Smooth muscle cell (in vitro differentiated cells): Measurements from ENCODE around the gene PMP22. TPM values are rescaled to one million over a fixed set of nuclear protein-coding genes. Genes with fewer than 3 reads are reported as not detected.

Experiments
- DNase-seq: peaks from one replicate; lab custom pipeline; 2025; ENCODE audit not compliant: unreplicated experiment; lab: John Stamatoyannopoulos, UW
- H2AFZ ChIP-seq: fragments of 200-600 bp; sonication (generic); 2 replicates; pipeline ENCODE4 v1.6.0; 2016; ENCODE audit warnings: antibody characterized with exemption, low read depth, mild to moderate bottlenecking
- H3F3A ChIP-seq: fragments of 200-600 bp; sonication (generic); 2 replicates; pipeline ENCODE4 v1.6.0; 2017; ENCODE audit warnings: antibody characterized with exemption, low read depth
- H3K27ac ChIP-seq: fragments of 200-600 bp; sonication (generic); 2 replicates; pipeline ENCODE4 v1.5.1; 2016; ENCODE audit warnings: low read depth, mild to moderate bottlenecking
- H3K27me3 ChIP-seq: fragments of 200-600 bp; sonication (generic); 2 replicates; pipeline ENCODE4 v1.6.1; 2016; ENCODE audit warnings: low read depth, mild to moderate bottlenecking
- H3K36me3 ChIP-seq: fragments of 200-600 bp; sonication (generic); 2 replicates; pipeline ENCODE4 v1.5.1; 2016; ENCODE audit warnings: low read depth
- H3K4me1 ChIP-seq: fragments of 200-600 bp; sonication (generic); 2 replicates; pipeline ENCODE4 v1.5.1; 2016; ENCODE audit warnings: low read depth
- H3K4me2 ChIP-seq: fragments of 200-600 bp; sonication (generic); 2 replicates; pipeline ENCODE4 v1.6.0; 2016; ENCODE audit warnings: mild to moderate bottlenecking
- H3K4me3 ChIP-seq: fragments of 200-600 bp; sonication (generic); 2 replicates; pipeline ENCODE4 v1.5.1; 2016; ENCODE audit warnings: mild to moderate bottlenecking
- H3K79me2 ChIP-seq: fragments of 200-600 bp; sonication (generic); 2 replicates; pipeline ENCODE4 v1.6.0; 2016; ENCODE audit warnings: low read depth, mild to moderate bottlenecking
- H3K9ac ChIP-seq: fragments of 200-600 bp; sonication (generic); 2 replicates; pipeline ENCODE4 v1.6.0; 2016; ENCODE audit warnings: low read depth
- H3K9me3 ChIP-seq: fragments of 200-600 bp; sonication (generic); replicated peaks from 2 replicates; pipeline ENCODE4 v1.5.1; 2016; ENCODE audit warnings: low read depth
- H4K20me1 ChIP-seq: fragments of 200-600 bp; sonication (generic); 2 replicates; pipeline ENCODE4 v1.6.0; 2016; ENCODE audit warnings: low read depth
- WGBS: methylation state at CpG from one replicate; pipeline ENCODE4 v1.1.7; 2016; ENCODE audit warnings: low lambda C conversion rate; 5-methylcytosine and 5-hydroxymethylcytosine counted together
- polyA plus RNA-seq: library from polyadenylated mRNA; unstranded; fragments of >200 nt; fragmentation: Nextera tagmentation; extraction: Ambion mirVana; gene quantifications from 2 replicates; pipeline ENCODE4 v1.2.1, GENCODE V29; 2016
- total RNA-seq: library from RNA; depleted of rRNA; stranded (reverse); fragments of >200 nt; gene quantifications from 2 replicates; pipeline ENCODE4 v1.2.3, GENCODE V29; 2014
- TF ChIP-seq, protein P1 (sequence below): fragments of 200-600 bp; sonication (generic); IDR thresholded peaks from 2 replicates; pipeline ENCODE4 v1.5.1; 2017; ENCODE audit warnings: borderline replicate concordance, mild to moderate bottlenecking, antibody characterized with exemption; ENCODE audit not compliant: insufficient read depth, poor library complexity, severe bottlenecking

Gene PMP22
- total and polyA plus RNA-seq, 2 experiments from 2014 or later: 39.6 to 69.5 TPM

DNA sequence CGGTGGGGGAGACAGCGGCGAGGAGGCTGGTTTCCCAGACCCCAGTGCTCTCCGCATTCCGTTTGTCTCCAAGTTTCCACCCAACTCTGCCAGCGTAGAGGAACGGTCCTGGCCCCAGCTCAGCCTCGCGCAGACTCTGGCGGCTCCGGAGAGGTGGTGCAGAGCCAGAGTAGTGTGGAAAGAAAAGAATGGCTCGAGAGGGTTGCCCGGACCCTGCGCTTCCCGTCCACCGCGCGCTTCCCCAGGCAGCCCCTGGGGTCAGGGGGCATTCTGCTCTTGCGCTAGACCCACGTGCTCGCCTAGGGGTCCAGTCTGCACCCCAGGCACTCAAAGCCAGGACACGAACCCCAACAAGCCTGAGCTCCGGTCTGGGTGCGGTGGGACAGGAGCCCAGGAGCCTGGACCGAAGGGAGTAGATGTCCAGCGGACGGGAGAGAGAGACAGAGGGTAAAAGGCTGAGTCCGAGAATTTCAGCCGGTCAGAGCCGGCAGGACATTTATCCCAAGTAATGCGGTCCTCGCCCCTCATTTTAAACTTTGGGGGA lies 3.8 kb downstream of the PMP22 start:
- H2AFZ ChIP-seq: peak overlapping the region; percentile 97
- peaks cover 4% of the 10 kb centered on the region for H3F3A ChIP-seq
- H3K27me3 ChIP-seq: peaks cover 7% of the 10 kb centered on the region
- TF ChIP-seq, protein P1, sequence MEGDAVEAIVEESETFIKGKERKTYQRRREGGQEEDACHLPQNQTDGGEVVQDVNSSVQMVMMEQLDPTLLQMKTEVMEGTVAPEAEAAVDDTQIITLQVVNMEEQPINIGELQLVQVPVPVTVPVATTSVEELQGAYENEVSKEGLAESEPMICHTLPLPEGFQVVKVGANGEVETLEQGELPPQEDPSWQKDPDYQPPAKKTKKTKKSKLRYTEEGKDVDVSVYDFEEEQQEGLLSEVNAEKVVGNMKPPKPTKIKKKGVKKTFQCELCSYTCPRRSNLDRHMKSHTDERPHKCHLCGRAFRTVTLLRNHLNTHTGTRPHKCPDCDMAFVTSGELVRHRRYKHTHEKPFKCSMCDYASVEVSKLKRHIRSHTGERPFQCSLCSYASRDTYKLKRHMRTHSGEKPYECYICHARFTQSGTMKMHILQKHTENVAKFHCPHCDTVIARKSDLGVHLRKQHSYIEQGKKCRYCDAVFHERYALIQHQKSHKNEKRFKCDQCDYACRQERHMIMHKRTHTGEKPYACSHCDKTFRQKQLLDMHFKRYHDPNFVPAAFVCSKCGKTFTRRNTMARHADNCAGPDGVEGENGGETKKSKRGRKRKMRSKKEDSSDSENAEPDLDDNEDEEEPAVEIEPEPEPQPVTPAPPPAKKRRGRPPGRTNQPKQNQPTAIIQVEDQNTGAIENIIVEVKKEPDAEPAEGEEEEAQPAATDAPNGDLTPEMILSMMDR: no peak
- peak; percentile 51 for DNase-seq
- H3K4me3 ChIP-seq: peak overlapping the region; percentile 81
- peak overlapping the region; percentile 79 for H3K27ac ChIP-seq
- peak overlapping the region; percentile 99 for H3K4me2 ChIP-seq
- H3K36me3 ChIP-seq: no peaks in the 10 kb centered on the region
- peaks cover 6% of the 10 kb centered on the region for H3K4me1 ChIP-seq
- H3K9ac ChIP-seq: peak overlapping the region; percentile 74
- no peaks in the 10 kb centered on the region for H4K20me1 ChIP-seq
- WGBS: 5% methylated on average over 32 of the region's 32 CpGs
- H3K9me3 ChIP-seq: no peaks in the 10 kb centered on the region
- peaks cover 22% of the 10 kb centered on the region for H3K79me2 ChIP-seq

GRCh38 chr17:15260376-15261257 lies 4.5 kb downstream of the PMP22 start:
- peak overlapping the region; percentile 74 for H3K9ac ChIP-seq
- peaks cover 4% of the 10 kb centered on the region for H3F3A ChIP-seq
- H4K20me1 ChIP-seq: no peaks in the 10 kb centered on the region
- H3K9me3 ChIP-seq: no peaks in the 10 kb centered on the region
- TF ChIP-seq, protein P1: peak; percentile 75
- H3K4me2 ChIP-seq: peak overlapping the region; percentile 99
- 2% methylated on average over 62 of the region's 67 CpGs for WGBS
- H3K27me3 ChIP-seq: peaks cover 7% of the 10 kb centered on the region
- H3K36me3 ChIP-seq: no peaks in the 10 kb centered on the region
- H2AFZ ChIP-seq: peak overlapping the region; percentile 97
- H3K79me2 ChIP-seq: peaks cover 29% of the 10 kb centered on the region
- H3K4me1 ChIP-seq: peaks cover 6% of the 10 kb centered on the region
- H3K27ac ChIP-seq: peak overlapping the region; percentile 79
- peak overlapping the region; percentile 81 for H3K4me3 ChIP-seq
- DNase-seq: peak; percentile 72

DNA sequence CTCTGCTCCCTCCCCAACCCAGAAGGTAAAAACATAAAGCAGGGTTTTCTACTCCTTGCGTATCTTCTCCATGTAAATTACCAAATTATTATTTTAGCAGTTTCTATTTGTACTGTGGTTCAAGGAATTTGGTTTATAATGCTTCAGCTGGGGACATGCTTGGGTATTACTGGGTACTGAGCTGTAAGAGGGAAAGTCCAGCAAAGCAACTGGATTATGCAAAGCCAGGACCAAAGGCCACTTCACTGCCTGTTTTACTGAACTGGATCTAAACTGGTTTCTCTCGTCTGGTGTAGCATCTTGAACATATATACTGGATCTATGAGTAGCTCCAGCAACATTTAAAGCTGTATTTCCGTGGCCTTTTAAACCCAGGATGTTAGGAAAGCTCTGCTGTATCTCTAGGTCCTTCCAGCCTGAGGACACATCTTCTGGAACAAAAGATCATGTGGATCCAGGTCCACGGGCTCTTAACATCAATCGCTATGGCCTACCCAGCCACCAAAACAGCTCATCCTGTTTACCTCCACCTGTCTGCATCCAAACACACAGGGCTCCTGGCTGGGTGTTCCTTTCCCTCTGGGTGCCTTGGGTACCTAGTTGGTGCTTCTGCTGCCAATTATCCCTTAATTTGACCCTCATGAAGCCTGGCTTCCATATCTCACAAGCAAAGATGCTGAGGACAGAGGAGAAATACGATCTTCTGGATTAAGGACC lies 7.2 kb downstream of the PMP22 start:
- no peaks in the 10 kb centered on the region for H3K27me3 ChIP-seq
- H3K9ac ChIP-seq: no peak overlapping the region
- no peak for DNase-seq
- H3K4me2 ChIP-seq: peak overlapping the region; percentile 69
- H2AFZ ChIP-seq: no peak overlapping the region
- H3K79me2 ChIP-seq: peaks cover 36% of the 10 kb centered on the region
- peak overlapping the region; percentile 65 for H3K27ac ChIP-seq
- peaks cover 6% of the 10 kb centered on the region for H3K4me1 ChIP-seq
- 72% methylated on average over 6 of the region's 6 CpGs for WGBS
- H3F3A ChIP-seq: peaks cover 4% of the 10 kb centered on the region
- H3K4me3 ChIP-seq: no peak overlapping the region
- no peaks in the 10 kb centered on the region for H3K9me3 ChIP-seq
- H3K36me3 ChIP-seq: no peaks in the 10 kb centered on the region
- peaks cover 5% of the 10 kb centered on the region for H4K20me1 ChIP-seq
- TF ChIP-seq, protein P1: no peak
